ENCODE measurements around the gene TRIM34.
A peak's percentile ranks its signal among the peaks of the same experiment; 100 is the strongest.
"Not testable (repeated sequence)": the region's sequence is repeated elsewhere in the genome, so short reads cannot be mapped to it uniquely, and the experiment has no call there.

Gene TRIM34

GRCh38 chr11:5622802-5623201, 2.0 kb upstream of the TRIM34 start:
- DNase-seq: no peak

GRCh38 chr11:5625281-5625680, 480 bp downstream of the TRIM34 start:
- no peak for DNase-seq

GRCh38 chr11:5626196-5626595, 1.4 kb downstream of the TRIM34 start:
- DNase-seq: no peak

GRCh38 chr11:5631417-5631816, 6.6 kb downstream of the TRIM34 start:
- DNase-seq: no peak

- no peak for DNase-seq
Observed at GRCh38 chr11:5631969-5632635, 7.3 kb downstream of the TRIM34 start.

GRCh38 chr11:5639953-5640352, 15.2 kb downstream of the TRIM34 start:
- DNase-seq: no peak

- DNase-seq: no peak
Observed at GRCh38 chr11:5643585-5643984, 18.8 kb downstream of the TRIM34 start.

- DNase-seq: no peak
Observed at GRCh38 chr11:5646139-5646538, 21.3 kb downstream of the TRIM34 start.

- DNase-seq: no peak
Observed at GRCh38 chr11:5655474-5655873, 30.7 kb downstream of the TRIM34 start.

GRCh38 chr11:5656956-5657355, 32.2 kb downstream of the TRIM34 start:
- DNase-seq: not testable (repeated sequence)

GRCh38 chr11:5658318-5658717, 33.5 kb downstream of the TRIM34 start:
- DNase-seq: no peak

- no peak for DNase-seq
Observed at GRCh38 chr11:5663511-5663910, 38.7 kb downstream of the TRIM34 start.

GRCh38 chr11:5665051-5665570, 40.3 kb downstream of the TRIM34 start:
- DNase-seq: no peak

GRCh38 chr11:5665746-5666401, 41.1 kb downstream of the TRIM34 start:
- no peak for DNase-seq

- DNase-seq: no peak
Observed at GRCh38 chr11:5666402-5666793, 41.6 kb downstream of the TRIM34 start.

GRCh38 chr11:5671831-5672230, 47.0 kb downstream of the TRIM34 start:
- DNase-seq: no peak

GRCh38 chr11:5674391-5674790, 49.6 kb downstream of the TRIM34 start:
- no peak for DNase-seq

- no peak for DNase-seq
Observed at GRCh38 chr11:5679811-5680210, 55.0 kb downstream of the TRIM34 start.

- DNase-seq: not testable (repeated sequence)
Observed at GRCh38 chr11:5682890-5683441, 58.2 kb downstream of the TRIM34 start.

GRCh38 chr11:5683620-5684019, 58.8 kb downstream of the TRIM34 start:
- not testable (repeated sequence) for DNase-seq

GRCh38 chr11:5684036-5684645, 59.3 kb downstream of the TRIM34 start:
- DNase-seq: no peak

- peak; percentile 84 for DNase-seq
Observed at GRCh38 chr11:5684646-5685362, 60.0 kb downstream of the TRIM34 start, which contains the start of gene TRIM5. TRIM5 (minus strand) TSS chr11:5685074; CDS start chr11:5680177, 4,897 bp downstream.

GRCh38 chr11:5686426-5686825, 61.6 kb downstream of the TRIM34 start:
- DNase-seq: no peak
